ENCODE results near the gene CLNK. TPM values are rescaled to one million over a fixed set of nuclear protein-coding genes. Genes with fewer than 3 reads are reported as not detected.

Gene CLNK
- total and polyA plus RNA-seq, 12 donors, result 0.07 to 0.35 (median 0.26) TPM; not detected in 9

GRCh38 chr4:10703766-10704429 is 19.3 kb upstream of the CLNK start:
- TF ChIP-seq CTCF (IDR thresholded peaks at IDR 0.05), result no peak
- no peak for TF ChIP-seq POLR2A (IDR thresholded peaks at IDR 0.05)
- Histone ChIP-seq H3K9me3 (replicated peaks in 1 of 3) (no peaks in the 10 kb centered on the region), H3K36me3 (replicated peaks in 1 of 2) (no peaks in the 10 kb centered on the region), H3K27ac (no peak overlapping the region), H3K27me3 (no peaks in the 10 kb centered on the region), H3K4me3 (no peak overlapping the region), H3K4me1 (replicated peaks in 1 of 2) (no peaks in the 10 kb centered on the region)
- no peak for DNase-seq
- intact Hi-C loops (cut with DNase I), result no loop called here
- WGBS, 4 donors, result 44 to 64% (median 47%) methylated on average over 3 of the region's 3 CpGs

GRCh38 chr4:10703156-10703555 is 18.6 kb upstream of the CLNK start:
- H3K27ac ChIP-seq, result no peak overlapping the region
- no peak overlapping the region for H3K4me3 ChIP-seq
- no peaks in the 10 kb centered on the region for H3K4me1 ChIP-seq (replicated peaks in 1 of 2)
- H3K36me3 ChIP-seq (replicated peaks in 1 of 2), result no peaks in the 10 kb centered on the region
- 63 to 78% (median 76%) methylated on average over 5 of the region's 5 CpGs for WGBS, 4 donors
- no peaks in the 10 kb centered on the region for H3K27me3 ChIP-seq
- no peak for DNase-seq
- TF ChIP-seq POLR2A (IDR thresholded peaks at IDR 0.05) (no peak), CTCF (IDR thresholded peaks at IDR 0.05) (no peak)
- intact Hi-C loops (cut with DNase I), result no loop called here
- no peaks in the 10 kb centered on the region for H3K9me3 ChIP-seq (replicated peaks in 1 of 3)

GRCh38 chr4:10701702-10702460 is 17.3 kb upstream of the CLNK start:
- Histone ChIP-seq H3K27ac (no peak overlapping the region), H3K4me1 (replicated peaks in 1 of 2) (no peaks in the 10 kb centered on the region), H3K36me3 (replicated peaks in 1 of 2) (no peaks in the 10 kb centered on the region), H3K27me3 (no peaks in the 10 kb centered on the region), H3K4me3 (no peak overlapping the region), H3K9me3 (replicated peaks in 1 of 3) (no peaks in the 10 kb centered on the region)
- TF ChIP-seq CTCF (IDR thresholded peaks at IDR 0.05), result no peak
- no peak for TF ChIP-seq POLR2A (IDR thresholded peaks at IDR 0.05)
- intact Hi-C loops (cut with DNase I), result no loop called here
- WGBS, 4 donors, result 70 to 82% (median 72%) methylated on average over 7 of the region's 7 CpGs
- no peak for DNase-seq

- Histone ChIP-seq H3K36me3 (replicated peaks in 1 of 2) (no peaks in the 10 kb centered on the region), H3K9me3 (replicated peaks in 1 of 3) (no peaks in the 10 kb centered on the region), H3K27ac (no peak overlapping the region), H3K27me3 (no peaks in the 10 kb centered on the region), H3K4me1 (replicated peaks in 1 of 2) (no peaks in the 10 kb centered on the region), H3K4me3 (no peak overlapping the region)
- WGBS, 4 donors, result 64 to 87% (median 74%) methylated on average over 3 of the region's 3 CpGs
- no peak for TF ChIP-seq POLR2A (IDR thresholded peaks at IDR 0.05)
- no peak for TF ChIP-seq CTCF (IDR thresholded peaks at IDR 0.05)
- no peak for DNase-seq
- intact Hi-C loops (cut with DNase I), result no loop called here
Measured at GRCh38 chr4:10701161-10701560, 16.6 kb upstream of the CLNK start.
